ENCODE measurements around the gene MRPL43.

MRPL43 gene

DNA sequence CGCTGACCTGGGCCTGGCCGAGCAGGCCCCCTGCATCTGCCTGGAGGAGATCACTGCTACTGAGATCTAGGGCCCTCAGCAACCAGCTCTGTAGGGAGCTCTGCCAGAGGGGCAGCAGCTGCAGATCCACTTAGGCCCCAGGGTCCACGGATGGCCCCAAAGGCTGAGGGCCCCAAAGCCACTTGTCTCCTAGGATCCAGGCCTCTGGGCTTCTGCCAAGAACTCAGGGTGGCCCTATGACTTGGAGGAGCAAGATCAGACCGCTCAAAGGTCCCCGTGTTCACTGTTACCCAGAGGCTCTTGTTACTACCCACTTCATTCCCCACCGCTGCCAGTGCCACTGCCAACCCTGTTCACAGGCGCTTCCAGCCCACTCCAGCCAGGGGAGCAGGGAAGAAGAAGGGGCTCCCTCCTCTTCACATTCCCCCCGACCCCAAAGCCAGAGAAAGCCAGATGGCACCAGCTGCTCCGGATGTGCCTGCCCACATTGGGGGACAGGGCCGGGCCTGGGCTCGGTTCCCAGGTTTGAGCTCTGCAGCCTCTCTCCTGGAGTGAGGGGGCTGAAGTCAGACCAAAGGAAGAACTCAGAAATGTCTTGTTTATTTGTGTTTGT lies 19.9 kb upstream of the MRPL43 start:
- Histone ChIP-seq H3K9me3 (ENCODE audit: control insufficient read depth, low read depth, low read length) (no peaks in the 10 kb centered on the region), H3K27ac (ENCODE audit: low read length) (no peak overlapping the region), H3K27me3 (ENCODE audit: control insufficient read depth, insufficient read depth, low read length) (no peaks in the 10 kb centered on the region), H3K36me3 (ENCODE audit: control insufficient read depth, low read depth, low read length) (peaks cover 36% of the 10 kb centered on the region), H3K9ac (ENCODE audit: low read length) (no peak overlapping the region), H3K4me1 (ENCODE audit: control insufficient read depth, low read depth, low read length) (no peaks in the 10 kb centered on the region), H3K4me3 (ENCODE audit: low read length) (no peak overlapping the region)

DNA sequence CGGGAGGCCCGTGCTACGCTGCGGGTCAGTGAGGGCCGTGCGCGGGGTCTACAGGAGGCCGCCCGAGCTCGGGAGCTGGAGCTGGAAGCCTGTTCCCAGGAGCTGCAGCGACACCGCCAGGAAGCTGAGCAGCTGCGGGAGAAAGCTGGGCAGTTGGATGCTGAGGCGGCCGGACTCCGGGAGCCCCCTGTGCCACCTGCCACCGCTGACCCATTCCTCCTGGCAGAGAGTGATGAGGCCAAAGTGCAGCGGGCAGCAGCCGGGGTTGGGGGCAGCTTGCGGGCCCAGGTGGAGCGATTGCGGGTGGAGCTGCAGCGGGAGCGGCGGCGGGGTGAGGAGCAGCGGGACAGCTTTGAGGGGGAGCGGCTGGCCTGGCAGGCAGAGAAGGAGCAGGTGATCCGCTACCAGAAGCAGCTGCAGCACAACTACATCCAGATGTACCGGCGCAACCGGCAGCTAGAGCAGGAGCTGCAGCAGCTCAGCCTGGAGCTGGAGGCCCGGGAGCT lies 19.3 kb upstream of the MRPL43 start:
- H3K4me1 ChIP-seq (ENCODE audit: control insufficient read depth, low read depth, low read length) = no peaks in the 10 kb centered on the region
- H3K27ac ChIP-seq (ENCODE audit: low read length) = no peak overlapping the region

DNA sequence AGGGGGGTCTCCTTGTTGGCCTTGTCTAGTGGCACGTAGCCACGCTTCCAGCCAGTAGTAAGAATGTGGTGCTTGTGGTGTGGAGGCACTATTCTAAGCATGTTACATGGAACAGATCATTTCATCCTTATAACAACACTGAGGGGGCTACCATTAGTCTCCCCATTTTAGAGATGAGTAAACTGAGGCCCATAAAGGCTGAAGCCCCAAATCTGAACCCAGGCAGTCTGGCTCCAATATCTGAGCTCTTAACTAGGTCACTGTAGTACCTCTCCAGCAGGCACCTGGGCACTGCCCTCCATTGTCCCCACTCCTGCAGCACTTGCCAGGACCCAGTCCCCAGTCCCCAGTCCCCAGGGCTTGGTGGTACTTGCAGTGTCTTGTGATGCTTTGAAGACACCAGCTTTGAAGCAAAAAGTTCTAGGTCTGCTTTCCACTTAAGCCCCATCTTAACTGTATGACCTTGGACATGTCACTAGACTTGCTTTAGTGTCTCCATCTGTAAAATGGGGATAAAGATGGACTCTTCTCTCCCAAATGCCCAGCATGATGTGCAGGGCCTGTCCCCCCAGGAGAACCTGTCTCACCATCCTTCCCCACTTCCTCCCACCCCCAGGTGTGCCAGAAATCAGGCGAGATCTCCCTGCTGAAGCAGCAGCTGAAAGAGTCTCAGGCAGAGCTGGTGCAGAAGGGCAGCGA lies 18.7 kb upstream of the MRPL43 start:
- Histone ChIP-seq H3K9me3 (ENCODE audit: control insufficient read depth, low read depth, low read length) (no peaks in the 10 kb centered on the region), H3K27ac (ENCODE audit: low read length) (no peak overlapping the region), H3K36me3 (ENCODE audit: control insufficient read depth, low read depth, low read length) (peaks cover 36% of the 10 kb centered on the region), H3K9ac (ENCODE audit: low read length) (no peak overlapping the region), H3K4me3 (ENCODE audit: low read length) (no peak overlapping the region), H3K4me1 (ENCODE audit: control insufficient read depth, low read depth, low read length) (peaks cover 3% of the 10 kb centered on the region), H3K27me3 (ENCODE audit: control insufficient read depth, insufficient read depth, low read length) (no peaks in the 10 kb centered on the region)

More for the DNA sequence above, 19.3 kb upstream of the MRPL43 start:
- H3K27me3 ChIP-seq (ENCODE audit: control insufficient read depth, insufficient read depth, low read length) = no peaks in the 10 kb centered on the region
- H3K36me3 ChIP-seq (ENCODE audit: control insufficient read depth, low read depth, low read length) = peaks cover 36% of the 10 kb centered on the region
- H3K9me3 ChIP-seq (ENCODE audit: control insufficient read depth, low read depth, low read length) = no peaks in the 10 kb centered on the region
- H3K9ac ChIP-seq (ENCODE audit: low read length) = no peak overlapping the region
- H3K4me3 ChIP-seq (ENCODE audit: low read length) = no peak overlapping the region

DNA sequence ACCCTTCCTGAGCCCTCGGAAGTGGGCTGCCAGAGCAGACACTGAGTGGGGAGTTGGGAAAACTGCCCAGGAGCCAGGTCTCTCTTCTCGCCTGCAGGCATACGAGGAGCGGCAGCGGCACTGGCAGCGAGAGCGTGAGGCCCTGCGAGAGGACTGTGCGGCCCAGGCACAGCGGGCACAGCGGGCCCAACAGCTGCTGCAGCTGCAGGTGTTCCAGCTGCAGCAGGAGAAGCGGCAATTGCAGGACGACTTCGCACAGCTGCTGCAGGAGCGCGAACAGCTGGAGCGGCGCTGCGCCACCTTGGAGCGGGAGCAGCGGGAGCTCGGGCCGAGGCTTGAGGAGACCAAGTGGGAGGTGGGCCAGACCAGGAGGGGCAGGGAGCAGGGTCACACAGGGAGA lies 18.1 kb upstream of the MRPL43 start:
- H3K4me1 ChIP-seq (ENCODE audit: control insufficient read depth, low read depth, low read length) = peaks cover 9% of the 10 kb centered on the region
- H3K36me3 ChIP-seq (ENCODE audit: control insufficient read depth, low read depth, low read length) = peaks cover 36% of the 10 kb centered on the region
- H3K27ac ChIP-seq (ENCODE audit: low read length) = no peak overlapping the region
- H3K4me3 ChIP-seq (ENCODE audit: low read length) = no peak overlapping the region
- H3K9me3 ChIP-seq (ENCODE audit: control insufficient read depth, low read depth, low read length) = no peaks in the 10 kb centered on the region
- H3K9ac ChIP-seq (ENCODE audit: low read length) = no peak overlapping the region
- no peaks in the 10 kb centered on the region for H3K27me3 ChIP-seq (ENCODE audit: control insufficient read depth, insufficient read depth, low read length)

DNA sequence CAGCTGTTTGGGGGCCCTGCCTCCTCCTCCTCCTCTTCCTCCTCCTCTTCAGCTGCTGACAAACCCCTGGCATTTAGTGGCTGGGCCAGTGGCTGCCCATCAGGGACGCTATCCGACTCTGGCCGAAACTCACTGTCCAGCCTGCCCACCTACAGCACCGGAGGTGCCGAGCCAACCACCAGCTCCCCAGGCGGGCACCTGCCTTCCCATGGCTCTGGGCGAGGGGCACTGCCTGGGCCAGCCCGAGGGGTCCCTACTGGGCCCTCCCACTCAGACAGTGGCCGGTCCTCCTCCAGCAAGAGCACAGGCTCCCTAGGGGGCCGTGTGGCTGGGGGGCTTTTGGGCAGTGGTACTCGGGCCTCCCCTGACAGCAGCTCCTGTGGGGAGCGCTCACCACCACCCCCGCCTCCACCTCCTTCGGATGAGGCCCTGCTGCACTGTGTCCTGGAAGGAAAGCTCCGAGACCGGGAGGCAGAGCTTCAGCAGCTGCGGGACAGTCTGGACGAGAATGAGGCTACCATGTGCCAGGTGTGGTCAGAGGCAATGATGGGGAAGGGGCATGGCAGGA lies 16.4 kb upstream of the MRPL43 start:
- no peaks in the 10 kb centered on the region for H3K27me3 ChIP-seq (ENCODE audit: control insufficient read depth, insufficient read depth, low read length)
- no peak overlapping the region for H3K27ac ChIP-seq (ENCODE audit: low read length)
- H3K4me1 ChIP-seq (ENCODE audit: control insufficient read depth, low read depth, low read length) = peaks cover 11% of the 10 kb centered on the region
- H3K9me3 ChIP-seq (ENCODE audit: control insufficient read depth, low read depth, low read length) = no peaks in the 10 kb centered on the region
- H3K9ac ChIP-seq (ENCODE audit: low read length) = no peak overlapping the region
- peaks cover 36% of the 10 kb centered on the region for H3K36me3 ChIP-seq (ENCODE audit: control insufficient read depth, low read depth, low read length)
- no peak overlapping the region for H3K4me3 ChIP-seq (ENCODE audit: low read length)

DNA sequence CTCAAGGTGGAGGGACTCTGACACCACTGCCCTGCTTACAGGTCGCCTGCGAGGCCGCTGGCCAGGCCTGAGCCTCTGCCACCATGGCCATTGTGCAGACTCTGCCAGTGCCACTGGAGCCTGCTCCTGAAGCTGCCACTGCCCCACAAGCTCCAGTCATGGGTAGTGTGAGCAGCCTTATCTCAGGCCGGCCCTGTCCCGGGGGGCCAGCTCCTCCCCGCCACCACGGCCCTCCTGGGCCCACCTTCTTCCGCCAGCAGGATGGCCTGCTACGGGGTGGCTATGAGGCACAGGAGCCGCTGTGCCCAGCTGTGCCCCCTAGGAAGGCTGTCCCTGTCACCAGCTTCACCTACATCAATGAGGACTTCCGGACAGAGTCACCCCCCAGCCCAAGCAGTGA lies 15.2 kb upstream of the MRPL43 start:
- no peaks in the 10 kb centered on the region for H3K27me3 ChIP-seq (ENCODE audit: control insufficient read depth, insufficient read depth, low read length)
- H3K27ac ChIP-seq (ENCODE audit: low read length) = no peak overlapping the region
- H3K9me3 ChIP-seq (ENCODE audit: control insufficient read depth, low read depth, low read length) = no peaks in the 10 kb centered on the region
- H3K9ac ChIP-seq (ENCODE audit: low read length) = no peak overlapping the region
- H3K36me3 ChIP-seq (ENCODE audit: control insufficient read depth, low read depth, low read length) = peaks cover 35% of the 10 kb centered on the region
- no peak overlapping the region for H3K4me3 ChIP-seq (ENCODE audit: low read length)
- H3K4me1 ChIP-seq (ENCODE audit: control insufficient read depth, low read depth, low read length) = peaks cover 15% of the 10 kb centered on the region

DNA sequence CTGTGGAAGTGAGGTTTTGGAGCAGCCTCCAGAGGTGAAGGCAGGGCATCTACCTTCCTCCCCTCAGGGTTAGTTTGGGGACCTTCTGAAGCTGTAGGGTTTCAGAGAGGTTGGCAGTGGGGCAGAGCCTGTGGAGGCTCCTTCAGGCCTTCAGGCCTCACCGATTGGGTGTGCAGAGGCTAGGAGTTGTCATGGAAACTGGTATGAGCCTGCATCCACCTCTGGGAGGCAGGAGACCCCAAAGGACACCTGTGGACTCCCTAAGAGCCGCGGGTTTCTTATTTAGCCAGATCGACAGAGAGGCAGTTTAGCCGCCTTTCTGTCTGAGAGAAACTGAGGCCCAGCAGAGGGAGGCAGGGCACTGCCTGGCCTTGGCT lies 14.3 kb upstream of the MRPL43 start:
- Histone ChIP-seq H3K4me3 (ENCODE audit: low read length) (no peak overlapping the region), H3K4me1 (ENCODE audit: control insufficient read depth, low read depth, low read length) (peaks cover 16% of the 10 kb centered on the region), H3K9me3 (ENCODE audit: control insufficient read depth, low read depth, low read length) (no peaks in the 10 kb centered on the region), H3K36me3 (ENCODE audit: control insufficient read depth, low read depth, low read length) (peaks cover 30% of the 10 kb centered on the region), H3K9ac (ENCODE audit: low read length) (no peak overlapping the region), H3K27me3 (ENCODE audit: control insufficient read depth, insufficient read depth, low read length) (no peaks in the 10 kb centered on the region), H3K27ac (ENCODE audit: low read length) (no peak overlapping the region)

DNA sequence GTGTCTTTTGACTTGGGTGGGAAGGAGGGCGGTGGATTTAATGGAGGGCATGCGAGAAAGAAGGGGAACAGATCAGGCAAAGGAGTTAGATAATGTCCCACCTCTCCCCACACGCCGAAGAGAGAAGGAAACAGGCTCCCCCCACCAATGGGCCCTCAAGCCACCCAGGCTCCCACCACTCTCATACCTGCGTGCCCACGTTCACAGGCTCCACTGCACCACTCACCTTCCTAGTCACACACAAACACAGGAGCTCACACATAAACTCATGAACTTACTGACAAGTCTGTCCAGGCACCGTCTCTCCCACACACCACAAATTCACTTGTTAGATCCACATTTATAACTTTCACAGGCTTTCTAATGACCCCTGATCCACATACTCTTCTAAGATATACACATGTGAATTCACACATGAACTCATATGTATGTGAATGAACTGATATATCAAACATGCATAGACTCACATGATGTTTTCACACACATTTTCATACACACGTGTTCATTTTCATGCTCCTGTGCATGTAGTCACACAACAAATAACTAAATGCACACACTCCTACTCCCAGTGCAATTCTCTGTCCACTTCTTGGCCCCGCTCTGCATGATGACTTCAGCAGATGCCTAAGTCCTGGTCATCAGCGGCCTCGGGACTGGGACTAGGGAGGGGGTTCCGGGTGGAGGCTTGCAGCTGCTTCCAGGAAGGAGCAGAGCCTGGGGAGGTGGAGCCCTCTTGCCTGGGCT lies 13.8 kb upstream of the MRPL43 start:
- Histone ChIP-seq H3K27ac (ENCODE audit: low read length) (no peak overlapping the region), H3K4me3 (ENCODE audit: low read length) (peak overlapping the region; percentile 95), H3K9me3 (ENCODE audit: control insufficient read depth, low read depth, low read length) (no peaks in the 10 kb centered on the region), H3K27me3 (ENCODE audit: control insufficient read depth, insufficient read depth, low read length) (no peaks in the 10 kb centered on the region), H3K9ac (ENCODE audit: low read length) (peak overlapping the region; percentile 93), H3K36me3 (ENCODE audit: control insufficient read depth, low read depth, low read length) (peaks cover 26% of the 10 kb centered on the region), H3K4me1 (ENCODE audit: control insufficient read depth, low read depth, low read length) (peaks cover 21% of the 10 kb centered on the region)

- Histone ChIP-seq H3K4me3 (ENCODE audit: low read length) (peak overlapping the region; percentile 95), H3K27ac (ENCODE audit: low read length) (peak overlapping the region; percentile 71), H3K36me3 (ENCODE audit: control insufficient read depth, low read depth, low read length) (peaks cover 19% of the 10 kb centered on the region), H3K9me3 (ENCODE audit: control insufficient read depth, low read depth, low read length) (no peaks in the 10 kb centered on the region), H3K27me3 (ENCODE audit: control insufficient read depth, insufficient read depth, low read length) (no peaks in the 10 kb centered on the region), H3K4me1 (ENCODE audit: control insufficient read depth, low read depth, low read length) (peaks cover 21% of the 10 kb centered on the region), H3K9ac (ENCODE audit: low read length) (peak overlapping the region; percentile 93)
Measured at GRCh38 chr10:101000127-101000914, 13.0 kb upstream of the MRPL43 start.

- Histone ChIP-seq H3K4me3 (ENCODE audit: low read length) (peak within 1 kb of the TSS; percentile 95), H3K4me1 (ENCODE audit: control insufficient read depth, low read depth, low read length) (peaks cover 21% of the 10 kb centered on the region), H3K27ac (ENCODE audit: low read length) (peak within 1 kb of the TSS; percentile 71), H3K36me3 (ENCODE audit: control insufficient read depth, low read depth, low read length) (peaks cover 19% of the 10 kb centered on the region), H3K9ac (ENCODE audit: low read length) (peak within 1 kb of the TSS; percentile 93), H3K9me3 (ENCODE audit: control insufficient read depth, low read depth, low read length) (no peaks in the 10 kb centered on the region), H3K27me3 (ENCODE audit: control insufficient read depth, insufficient read depth, low read length) (no peaks in the 10 kb centered on the region)
Measured at GRCh38 chr10:100999742-101000126, 12.4 kb upstream of the MRPL43 start, which contains the start of gene LZTS2. LZTS2 (plus strand) TSS chr10:100999808; CDS start chr10:101002539, 2,731 bp downstream.

Measured in iPS-18a (cell line).